Breast epithelium (tissue), 3 donors: ENCODE measurements around the gene POLD1.

ENCODE experiments used
- POLR2A ChIP-seq: fragments of 450-650 bp; IDR thresholded peaks from one replicate; pipeline ENCODE4 v1.6.1; 2016; ENCODE audit warnings: antibody characterized with exemption, mild to moderate bottlenecking, moderate library complexity
- POLR2AphosphoS5 ChIP-seq, 3 donors: sonication (generic); formaldehyde crosslinking; IDR thresholded peaks; one replicate each; pipeline ENCODE4 v1.6.1; 2017; ENCODE audit warnings: antibody characterized with exemption in 3 of 3
- TF ChIP-seq, protein P1 (sequence below), 3 donors: fragments of 450-650 bp; IDR thresholded peaks; one replicate each; pipeline ENCODE4 v1.5.1; 2016 to 2017; ENCODE audit warnings: antibody characterized with exemption in 3 of 3, mild to moderate bottlenecking in 3 of 3, moderate library complexity in 3 of 3

DNA sequence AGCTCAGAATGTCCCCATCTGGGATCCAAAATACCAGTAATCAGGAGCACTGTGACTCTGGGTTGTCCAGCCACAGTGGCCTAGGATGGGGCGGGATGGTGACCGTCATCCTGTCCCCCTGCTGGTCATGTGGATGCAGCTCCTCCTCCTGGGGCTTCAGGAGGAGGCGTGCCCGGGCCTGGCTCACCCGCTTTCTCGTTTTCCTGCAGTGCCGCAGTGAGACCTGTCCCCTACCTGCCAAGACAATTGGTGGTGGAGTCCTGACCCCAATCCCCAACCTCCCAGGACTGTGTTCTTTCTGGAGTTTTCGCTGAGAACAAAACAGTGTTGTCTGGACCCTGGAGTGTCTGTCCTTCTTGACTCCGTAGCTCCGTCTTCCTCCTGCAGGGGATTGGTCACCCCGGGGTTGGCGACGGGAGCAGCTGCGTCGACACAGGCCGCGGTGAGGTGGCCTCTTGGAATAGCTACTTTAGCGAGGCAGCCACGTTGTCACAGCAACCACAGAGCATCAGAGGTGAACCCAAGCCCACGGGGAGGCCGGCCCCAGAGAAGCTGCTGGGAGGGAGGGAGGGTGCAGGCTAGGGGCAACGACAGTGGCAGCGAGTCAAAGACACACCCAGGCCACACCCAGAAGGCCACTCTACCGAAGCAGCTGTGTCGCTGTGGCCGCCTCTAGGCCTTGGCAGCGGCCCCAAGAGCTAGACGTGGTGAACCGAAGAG lies 82.0 kb downstream of the POLD1 start:
- TF ChIP-seq, protein P1, sequence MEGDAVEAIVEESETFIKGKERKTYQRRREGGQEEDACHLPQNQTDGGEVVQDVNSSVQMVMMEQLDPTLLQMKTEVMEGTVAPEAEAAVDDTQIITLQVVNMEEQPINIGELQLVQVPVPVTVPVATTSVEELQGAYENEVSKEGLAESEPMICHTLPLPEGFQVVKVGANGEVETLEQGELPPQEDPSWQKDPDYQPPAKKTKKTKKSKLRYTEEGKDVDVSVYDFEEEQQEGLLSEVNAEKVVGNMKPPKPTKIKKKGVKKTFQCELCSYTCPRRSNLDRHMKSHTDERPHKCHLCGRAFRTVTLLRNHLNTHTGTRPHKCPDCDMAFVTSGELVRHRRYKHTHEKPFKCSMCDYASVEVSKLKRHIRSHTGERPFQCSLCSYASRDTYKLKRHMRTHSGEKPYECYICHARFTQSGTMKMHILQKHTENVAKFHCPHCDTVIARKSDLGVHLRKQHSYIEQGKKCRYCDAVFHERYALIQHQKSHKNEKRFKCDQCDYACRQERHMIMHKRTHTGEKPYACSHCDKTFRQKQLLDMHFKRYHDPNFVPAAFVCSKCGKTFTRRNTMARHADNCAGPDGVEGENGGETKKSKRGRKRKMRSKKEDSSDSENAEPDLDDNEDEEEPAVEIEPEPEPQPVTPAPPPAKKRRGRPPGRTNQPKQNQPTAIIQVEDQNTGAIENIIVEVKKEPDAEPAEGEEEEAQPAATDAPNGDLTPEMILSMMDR (IDR thresholded peaks at IDR 0.05), result no peak
- TF ChIP-seq POLR2A (no peak), POLR2AphosphoS5 (IDR thresholded peaks at IDR 0.05) (no peak)
